Neural crest cell (in vitro differentiated cells): ENCODE measurements around the gene GFRA1. TPM values are rescaled to one million over a fixed set of nuclear protein-coding genes. Genes with fewer than 3 reads are reported as not detected.
A peak's percentile ranks its signal among the peaks of the same experiment; 100 is the strongest.

Source experiments
- DNase-seq: peaks from one replicate; pipeline ENCODE4 v3.0.0; 2021; ENCODE audit warnings: low read depth, mixed read lengths, low spot score
- H3K27ac Mint-ChIP-seq: one replicate; pipeline ENCODE4 v1.8.0; 2021; ENCODE audit warnings: mild to moderate bottlenecking, mixed read lengths; ENCODE audit not compliant: unreplicated experiment
- H3K27me3 Mint-ChIP-seq: 2 replicates; pipeline ENCODE4 v1.8.0; 2021; ENCODE audit warnings: low read depth, mild to moderate bottlenecking, mixed read lengths
- H3K36me3 Mint-ChIP-seq: 2 replicates; pipeline ENCODE4 v1.8.0; 2021; ENCODE audit warnings: low read depth, mild to moderate bottlenecking, mixed read lengths
- H3K4me1 Mint-ChIP-seq: 2 replicates; pipeline ENCODE4 v1.8.0; 2021; ENCODE audit warnings: mixed read lengths
- H3K4me3 Mint-ChIP-seq: one replicate; pipeline ENCODE4 v1.8.0; 2021; ENCODE audit warnings: mild to moderate bottlenecking, mixed read lengths
- H3K9me3 Mint-ChIP-seq: 2 replicates; pipeline ENCODE4 v1.8.0; 2021; ENCODE audit warnings: mixed read lengths
- total RNA-seq: library from RNA; stranded (reverse); gene quantifications from 2 replicates; pipeline ENCODE4 v1.2.1, GENCODE V29; 2021
- TF ChIP-seq, protein P1 (sequence below): fragments of 200-600 bp; sonication (generic); conservative IDR thresholded peaks from 2 replicates; pipeline ENCODE4 v1.5.0; 2021; ENCODE audit warnings: antibody characterized with exemption, mild to moderate bottlenecking

The GFRA1 gene
- total RNA-seq, 1 donor from 2014 or later, result 72.4 TPM

DNA sequence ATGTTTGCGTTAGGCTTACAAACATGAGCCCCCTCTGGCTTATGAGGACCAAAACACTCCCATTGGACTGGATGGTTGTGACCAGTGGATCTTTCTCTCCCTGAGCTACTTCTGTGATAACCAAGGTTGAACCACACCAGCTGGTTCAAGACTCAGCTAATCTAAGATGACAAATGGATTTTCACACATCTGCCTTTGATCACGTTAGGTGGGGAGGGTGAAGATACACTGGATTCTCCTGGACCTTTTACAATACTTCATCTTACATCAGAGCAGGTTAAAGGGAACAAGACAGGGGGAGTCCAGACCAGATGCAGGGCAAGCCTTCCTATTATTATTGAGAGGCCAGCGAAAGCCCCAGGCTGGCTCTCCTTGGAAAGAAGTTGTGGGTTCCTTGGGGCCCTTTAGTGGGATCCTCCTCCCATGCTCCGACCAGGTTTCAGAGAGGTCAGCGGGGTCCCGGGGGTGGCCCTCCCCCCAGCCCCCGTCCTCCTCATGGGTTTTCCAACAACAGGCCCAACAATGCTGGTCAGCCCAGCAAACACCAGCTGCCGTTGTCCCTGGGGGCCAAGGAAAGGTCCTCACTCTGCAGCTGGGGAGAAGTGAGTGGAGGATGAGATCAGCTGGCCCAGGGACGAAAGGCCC lies 2.8 kb downstream of the GFRA1 start:
- TF ChIP-seq, protein P1, sequence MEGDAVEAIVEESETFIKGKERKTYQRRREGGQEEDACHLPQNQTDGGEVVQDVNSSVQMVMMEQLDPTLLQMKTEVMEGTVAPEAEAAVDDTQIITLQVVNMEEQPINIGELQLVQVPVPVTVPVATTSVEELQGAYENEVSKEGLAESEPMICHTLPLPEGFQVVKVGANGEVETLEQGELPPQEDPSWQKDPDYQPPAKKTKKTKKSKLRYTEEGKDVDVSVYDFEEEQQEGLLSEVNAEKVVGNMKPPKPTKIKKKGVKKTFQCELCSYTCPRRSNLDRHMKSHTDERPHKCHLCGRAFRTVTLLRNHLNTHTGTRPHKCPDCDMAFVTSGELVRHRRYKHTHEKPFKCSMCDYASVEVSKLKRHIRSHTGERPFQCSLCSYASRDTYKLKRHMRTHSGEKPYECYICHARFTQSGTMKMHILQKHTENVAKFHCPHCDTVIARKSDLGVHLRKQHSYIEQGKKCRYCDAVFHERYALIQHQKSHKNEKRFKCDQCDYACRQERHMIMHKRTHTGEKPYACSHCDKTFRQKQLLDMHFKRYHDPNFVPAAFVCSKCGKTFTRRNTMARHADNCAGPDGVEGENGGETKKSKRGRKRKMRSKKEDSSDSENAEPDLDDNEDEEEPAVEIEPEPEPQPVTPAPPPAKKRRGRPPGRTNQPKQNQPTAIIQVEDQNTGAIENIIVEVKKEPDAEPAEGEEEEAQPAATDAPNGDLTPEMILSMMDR, result no peak
- H3K27ac Mint-ChIP-seq, result no peak overlapping the region
- DNase-seq, result no peak
- peak overlapping the region; percentile 91 for H3K4me3 Mint-ChIP-seq
- peaks cover 56% of the 10 kb centered on the region for H3K27me3 Mint-ChIP-seq
- H3K9me3 Mint-ChIP-seq, result no peaks in the 10 kb centered on the region
- peaks cover 24% of the 10 kb centered on the region for H3K4me1 Mint-ChIP-seq
- H3K36me3 Mint-ChIP-seq, result peaks cover 15% of the 10 kb centered on the region

DNA sequence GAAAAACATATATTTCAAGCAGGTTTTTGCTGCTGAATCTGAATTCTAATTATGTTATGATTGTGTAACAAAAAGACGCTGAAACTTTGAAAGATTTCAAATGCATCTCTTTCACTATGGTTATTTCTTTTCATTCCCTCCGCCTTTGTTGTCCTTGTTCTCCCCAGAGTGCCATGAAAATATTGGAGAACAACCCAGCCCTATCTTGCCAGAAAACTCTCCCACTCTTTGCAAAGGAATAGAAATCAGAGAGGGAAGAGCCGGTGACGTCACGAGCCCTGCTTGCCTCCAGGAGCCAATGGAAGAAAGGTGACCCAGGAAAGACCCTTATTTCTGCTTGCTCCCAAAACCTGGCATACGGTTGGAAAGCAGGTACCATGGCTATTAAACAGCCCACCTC lies 3.4 kb downstream of the GFRA1 start:
- peaks cover 15% of the 10 kb centered on the region for H3K36me3 Mint-ChIP-seq
- TF ChIP-seq, protein P1, result no peak
- no peaks in the 10 kb centered on the region for H3K9me3 Mint-ChIP-seq
- peaks cover 50% of the 10 kb centered on the region for H3K27me3 Mint-ChIP-seq
- H3K4me1 Mint-ChIP-seq, result peaks cover 18% of the 10 kb centered on the region
- DNase-seq, result no peak
- peak overlapping the region; percentile 91 for H3K4me3 Mint-ChIP-seq
- no peak overlapping the region for H3K27ac Mint-ChIP-seq

DNA sequence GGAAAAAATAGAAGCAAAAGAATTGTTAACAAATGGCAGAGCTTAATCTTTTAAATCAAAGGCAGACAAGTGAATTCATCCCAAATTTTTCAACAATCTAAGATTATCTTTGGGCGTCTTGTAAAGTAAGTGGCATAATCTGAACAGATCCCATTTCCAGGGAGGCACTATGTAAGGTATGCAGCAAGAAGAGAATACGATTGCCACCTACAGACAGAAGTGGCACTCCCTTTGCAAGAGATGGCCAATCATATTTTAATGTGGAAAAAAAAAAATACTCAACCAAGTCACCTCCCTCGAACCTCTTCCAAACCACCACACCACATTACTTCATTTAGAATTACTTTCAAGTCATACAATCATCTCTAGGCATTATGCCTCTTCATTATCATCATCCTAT lies 4.0 kb downstream of the GFRA1 start:
- H3K36me3 Mint-ChIP-seq, result peaks cover 15% of the 10 kb centered on the region

DNA sequence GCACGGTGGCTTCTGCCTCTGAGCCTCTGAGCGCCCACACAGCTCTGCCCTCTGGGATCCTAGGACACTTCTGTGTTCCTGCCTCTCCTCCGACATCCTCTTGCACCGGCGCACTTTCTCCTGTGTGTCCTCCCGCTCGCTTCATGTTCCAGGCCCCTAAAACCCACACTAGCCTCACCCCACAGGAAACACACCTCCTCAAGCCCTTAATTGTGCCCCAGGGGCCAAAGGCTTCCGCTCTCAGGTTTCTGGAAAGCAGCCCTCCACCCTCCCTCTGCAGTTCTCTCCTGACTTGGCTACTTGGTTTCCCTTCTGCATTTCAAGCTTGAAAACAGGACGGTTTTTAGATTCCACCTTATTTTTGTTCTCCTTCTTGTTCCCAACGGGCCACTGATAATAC lies 7.3 kb downstream of the GFRA1 start:
- TF ChIP-seq, protein P1, result no peak
- Mint-ChIP-seq H3K27me3 (peaks cover 27% of the 10 kb centered on the region), H3K27ac (no peak overlapping the region), H3K4me1 (peaks cover 17% of the 10 kb centered on the region), H3K4me3 (no peak overlapping the region), H3K36me3 (peaks cover 15% of the 10 kb centered on the region), H3K9me3 (no peaks in the 10 kb centered on the region)
- DNase-seq, result no peak

More for the DNA sequence above, 4.0 kb downstream of the GFRA1 start:
- no peaks in the 10 kb centered on the region for H3K9me3 Mint-ChIP-seq
- peak overlapping the region; percentile 91 for H3K4me3 Mint-ChIP-seq
- H3K4me1 Mint-ChIP-seq, result peaks cover 12% of the 10 kb centered on the region
- H3K27ac Mint-ChIP-seq, result no peak overlapping the region
- peaks cover 45% of the 10 kb centered on the region for H3K27me3 Mint-ChIP-seq
- TF ChIP-seq, protein P1, result no peak
- no peak for DNase-seq

DNA sequence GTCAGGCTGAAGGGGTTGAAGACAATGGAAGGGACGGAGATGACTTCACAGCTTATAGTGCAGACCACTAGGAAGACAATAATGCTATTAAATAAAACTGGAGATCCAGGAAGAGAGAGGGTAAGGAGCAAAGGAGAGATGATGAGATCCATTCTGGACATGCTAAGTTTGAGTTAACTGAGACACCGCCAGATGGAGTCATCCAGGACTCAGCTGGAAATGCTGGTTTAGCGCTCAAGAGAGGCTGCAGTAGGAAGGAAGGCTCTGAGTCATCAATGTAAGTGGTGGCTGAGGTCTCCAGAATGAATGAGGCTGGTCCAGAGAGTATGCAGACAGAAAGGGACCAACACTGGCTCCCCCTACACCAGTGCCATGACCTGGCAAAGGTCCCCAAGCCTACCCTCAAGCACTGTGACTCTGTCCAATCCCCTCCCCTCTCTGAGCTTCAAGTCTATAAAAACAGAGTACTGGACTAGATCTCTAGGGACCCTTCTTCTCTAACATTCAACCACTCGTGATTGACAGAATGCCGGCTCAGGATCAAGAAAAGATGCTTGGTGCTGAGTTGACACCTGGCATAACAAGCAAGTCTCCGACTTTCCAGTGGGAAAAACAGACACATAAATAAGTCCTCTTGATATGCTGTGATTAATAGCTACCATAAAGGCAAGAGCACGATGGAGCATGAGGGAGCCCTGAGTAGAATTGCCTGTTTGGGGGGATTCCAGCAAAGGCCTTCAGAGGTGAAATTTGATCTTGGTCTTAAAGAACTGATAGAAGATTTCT lies 8.9 kb downstream of the GFRA1 start:
- Mint-ChIP-seq H3K4me3 (no peak overlapping the region), H3K36me3 (peaks cover 10% of the 10 kb centered on the region)

More for the DNA sequence above, 8.9 kb downstream of the GFRA1 start:
- no peaks in the 10 kb centered on the region for H3K9me3 Mint-ChIP-seq
- peaks cover 19% of the 10 kb centered on the region for H3K4me1 Mint-ChIP-seq
- H3K27me3 Mint-ChIP-seq, result peaks cover 11% of the 10 kb centered on the region
- TF ChIP-seq, protein P1, result no peak
- H3K27ac Mint-ChIP-seq, result no peak overlapping the region
- DNase-seq, result no peak
